HuH-7.5 (cell line): ENCODE data around the gene TAS2R40.
"Not testable (repeated sequence)": the region's sequence is repeated elsewhere in the genome, so short reads cannot be mapped to it uniquely, and the experiment has no call there.

Source experiments
- DNase-seq: peaks from one replicate; pipeline ENCODE4 v3.0.0; 2011; ENCODE audit warnings: low spot score

TAS2R40 gene

DNA sequence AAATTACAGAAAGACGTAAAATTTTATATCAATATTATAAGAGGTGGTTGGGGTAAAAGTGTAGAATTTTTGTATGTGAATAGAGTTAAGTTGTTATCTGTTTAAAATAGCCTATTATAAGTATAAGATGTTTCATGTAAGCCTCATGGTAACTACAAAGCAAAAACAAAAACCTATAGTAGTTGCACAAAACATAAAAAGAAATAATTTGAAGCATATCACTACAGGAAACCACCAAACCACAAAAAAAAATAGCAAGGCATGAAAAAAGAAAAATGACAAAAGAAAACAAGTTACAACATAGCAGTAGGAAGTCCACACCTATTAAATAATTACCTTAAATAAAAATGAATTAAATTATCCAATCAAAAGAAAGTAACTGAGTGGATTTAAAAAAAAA is 29.0 kb downstream of the TAS2R40 start:
- no peak for DNase-seq

DNA sequence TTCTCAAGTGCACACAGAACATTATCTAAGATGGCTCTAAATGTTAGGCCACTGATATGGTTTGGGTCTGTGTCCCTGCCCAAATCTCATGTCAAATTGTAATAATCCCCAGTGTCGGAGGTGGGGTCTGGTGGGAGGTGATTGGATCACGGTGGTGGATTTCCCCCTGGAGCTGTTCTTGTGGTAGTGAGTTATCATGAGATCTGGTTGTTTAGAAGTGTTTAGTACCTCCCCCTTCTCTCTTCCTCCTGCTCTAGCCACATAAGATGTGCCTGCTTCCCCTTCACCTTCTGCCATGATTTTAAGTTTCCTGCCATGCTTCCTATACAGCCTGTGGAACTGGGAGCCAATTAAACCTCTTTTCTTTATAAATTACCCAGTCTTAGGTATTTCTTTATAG is 30.2 kb downstream of the TAS2R40 start:
- no peak for DNase-seq

DNA sequence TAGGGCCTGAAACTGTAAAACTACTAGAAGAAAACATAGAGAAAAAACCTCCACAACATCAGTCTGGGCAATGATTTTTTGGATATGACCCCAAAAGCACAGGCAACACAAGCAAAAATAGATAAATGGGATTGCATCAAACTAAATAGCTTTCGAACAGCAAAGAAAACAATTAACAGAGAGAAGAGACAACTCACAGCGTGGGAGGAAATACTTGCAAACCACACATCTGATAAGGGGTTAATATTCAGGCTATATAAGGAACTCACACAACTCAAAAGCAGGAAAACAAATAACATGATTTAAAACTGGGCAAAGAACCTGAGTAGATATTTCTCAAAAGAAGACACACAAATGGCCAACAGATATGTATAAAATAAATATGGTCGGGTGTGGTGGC is 33.7 kb downstream of the TAS2R40 start:
- no peak for DNase-seq

DNA sequence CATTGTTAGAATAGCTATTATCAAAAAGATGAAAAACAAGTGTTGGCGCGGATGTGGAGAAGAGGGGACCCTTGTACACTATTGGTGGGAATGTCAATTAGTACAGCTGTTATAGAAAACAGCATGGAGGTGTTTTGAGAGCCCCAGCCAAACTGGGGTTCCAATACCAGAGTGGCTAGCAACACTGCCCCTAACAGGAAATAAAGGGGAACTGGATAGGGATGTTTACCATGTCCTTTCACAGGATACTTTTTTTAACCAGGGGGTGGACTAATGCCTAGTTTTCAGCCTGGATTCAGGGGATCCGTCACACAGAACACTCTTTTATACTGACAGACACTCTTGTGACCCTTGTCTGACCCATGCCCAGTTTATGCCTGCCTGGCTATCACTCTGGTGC is 34.5 kb downstream of the TAS2R40 start:
- DNase-seq = no peak

DNA sequence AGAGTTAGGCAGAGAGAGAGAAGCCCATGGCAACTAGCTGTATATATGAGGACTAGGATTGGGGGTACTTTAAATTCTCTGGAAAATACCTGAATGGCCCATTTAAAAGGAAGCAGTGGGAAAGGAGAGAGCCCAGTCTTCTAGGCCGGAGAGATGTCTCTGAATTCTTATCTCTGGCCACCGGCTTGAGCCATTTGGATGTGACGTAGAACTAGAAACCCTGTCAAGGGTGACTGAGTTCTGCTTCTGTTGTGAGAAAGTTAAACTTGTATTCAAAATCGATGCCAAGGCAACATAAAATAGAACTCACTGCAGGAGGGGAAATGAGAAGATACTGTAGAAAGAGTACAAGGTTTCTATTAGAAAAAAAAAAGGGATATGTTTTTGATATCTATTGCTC is 35.1 kb downstream of the TAS2R40 start:
- no peak for DNase-seq

DNA sequence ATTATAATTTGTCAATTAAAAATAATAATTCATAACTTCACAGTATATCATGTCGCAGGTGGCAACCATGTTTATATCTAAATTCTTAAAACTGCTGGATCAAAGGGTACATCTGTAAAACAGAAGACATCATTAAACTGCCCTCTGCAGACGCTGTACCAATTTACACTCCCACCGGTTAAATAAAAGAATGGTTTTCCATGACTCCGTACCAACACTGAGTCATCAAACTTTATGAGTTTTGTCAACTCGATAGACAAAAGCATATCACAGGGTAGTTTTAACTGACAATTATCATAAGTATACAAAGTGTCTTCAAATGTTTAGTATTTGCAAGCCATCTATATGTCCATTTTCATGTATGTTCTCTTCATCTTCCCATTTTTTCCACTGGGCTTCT is 35.7 kb downstream of the TAS2R40 start:
- no peak for DNase-seq

DNA sequence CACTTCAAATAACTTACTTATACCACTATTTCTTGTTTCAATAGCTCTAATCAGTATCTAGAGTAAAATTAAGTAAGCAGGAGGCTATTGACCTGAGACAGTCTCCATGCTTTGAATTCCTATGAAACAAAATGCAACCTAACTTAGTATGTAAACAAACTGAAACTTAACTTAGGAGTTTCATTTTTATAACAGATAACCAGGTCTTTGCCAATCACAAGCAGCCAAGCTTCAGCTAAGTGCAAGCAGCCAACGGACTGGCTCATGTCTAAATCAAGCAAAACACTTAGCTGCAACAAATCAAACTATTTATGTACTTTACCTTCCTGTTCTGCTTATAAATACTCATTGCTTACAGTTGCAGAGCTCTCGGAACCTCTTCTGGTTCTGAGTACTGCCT is 37.0 kb downstream of the TAS2R40 start:
- no peak for DNase-seq

- no peak for DNase-seq
Observed at GRCh38 chr7:143259765-143260164, 37.9 kb downstream of the TAS2R40 start.

GRCh38 chr7:143261901-143262300 is 40.1 kb downstream of the TAS2R40 start:
- no peak for DNase-seq

- DNase-seq = peak; percentile 63
Observed at GRCh38 chr7:143263266-143264195, 41.7 kb downstream of the TAS2R40 start, which contains the start of gene GSTK1. GSTK1 (plus strand) TSS chr7:143263441; CDS start chr7:143263514, 73 bp downstream.

- DNase-seq = not testable (repeated sequence)
Observed at GRCh38 chr7:143264196-143264568, 42.3 kb downstream of the TAS2R40 start.

DNA sequence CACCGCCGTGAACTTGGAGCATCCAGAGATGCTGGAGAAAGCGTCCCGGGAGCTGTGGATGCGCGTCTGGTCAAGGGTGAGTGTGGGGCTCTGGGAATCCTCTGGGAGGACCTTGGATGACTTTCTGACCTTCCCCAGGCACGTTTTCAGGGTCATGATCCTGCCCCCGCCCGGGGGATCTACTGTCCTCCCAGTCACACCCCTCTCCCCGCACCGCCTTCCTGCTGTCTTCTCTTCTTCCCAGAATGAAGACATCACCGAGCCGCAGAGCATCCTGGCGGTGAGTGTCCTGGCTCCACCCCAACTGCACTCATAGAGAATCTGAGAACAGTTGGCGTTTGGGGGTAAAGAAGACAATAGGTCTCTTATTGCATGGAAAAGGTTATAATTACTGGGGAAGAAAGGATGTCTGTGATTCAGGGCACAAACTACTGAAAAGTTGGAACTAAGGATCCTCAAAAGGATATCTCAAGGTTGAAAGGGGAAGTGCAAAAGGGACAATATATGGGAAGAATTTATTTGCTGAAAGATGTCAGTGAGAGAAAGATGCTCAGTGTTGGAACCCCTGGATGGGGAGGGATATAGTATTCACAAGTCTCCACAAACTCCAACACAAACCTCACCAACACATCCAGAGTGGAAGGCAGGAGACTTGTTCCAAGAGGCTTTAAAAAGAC is 43.3 kb downstream of the TAS2R40 start:
- DNase-seq = no peak

DNA sequence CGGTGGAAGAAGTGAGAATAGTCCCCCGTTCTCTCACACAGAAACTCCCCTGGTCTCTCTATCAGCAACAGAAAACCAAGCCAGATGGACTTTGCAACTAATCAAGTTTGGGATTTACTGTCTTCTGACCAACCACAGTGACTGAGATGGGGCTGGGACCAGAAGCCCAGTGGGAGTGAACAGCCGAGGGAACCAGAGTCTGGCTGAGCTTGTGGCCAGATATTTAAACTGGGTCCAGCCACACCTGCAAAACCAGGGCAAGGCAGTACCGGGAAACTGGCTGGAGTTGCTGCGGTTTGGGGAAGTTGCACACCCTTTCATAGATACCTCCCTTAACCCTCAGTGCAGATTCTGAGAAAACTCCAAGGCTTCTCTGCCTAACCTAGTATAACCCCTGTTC is 47.4 kb downstream of the TAS2R40 start:
- DNase-seq = no peak

DNA sequence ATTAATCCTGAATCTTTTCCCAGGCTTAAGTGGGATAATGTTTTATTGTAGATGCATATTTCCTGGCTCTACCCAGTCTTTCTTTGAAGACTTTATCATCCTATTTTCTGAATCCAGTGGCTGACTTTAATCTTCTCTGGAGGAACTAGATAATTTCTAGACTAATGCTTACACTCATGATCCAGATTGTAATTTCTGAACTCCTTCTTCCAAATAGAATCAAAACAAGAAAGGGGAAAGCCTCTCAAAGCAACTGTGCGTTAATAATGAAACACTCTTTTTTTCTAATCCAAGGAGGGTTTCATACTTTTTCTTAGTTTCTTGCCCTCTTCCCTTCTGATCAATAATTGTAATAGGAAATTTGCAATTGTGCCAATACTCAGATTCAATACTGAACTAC is 49.4 kb downstream of the TAS2R40 start:
- DNase-seq = no peak
